ENCODE results near the gene IPCEF1. TPM values are rescaled to one million over a fixed set of nuclear protein-coding genes. Genes with fewer than 3 reads are reported as not detected.

Gene IPCEF1
- total and polyA plus RNA-seq, 2 of the 8 experiments (the other 6 are each of a cell fraction or from before 2014, with no cell fraction given) = 0.41 to 0.78 TPM

GRCh38 chr6:154345811-154346210 is 10.8 kb downstream of the IPCEF1 start:
- CTCF ChIA-PET (ENCODE audit: partially characterized antibody) = interaction anchor here (0.6 to 1.2 kb wide), 3 partner anchors 113 to 206 kb away, joined by 3 to 4 read pairs (median 3); no protein-coding TSS in a partner anchor
- Histone ChIP-seq H2BK12ac (ENCODE audit: low read depth, low read length) (no peak overlapping the region), H3K27ac (ENCODE audit: low read depth, low read length) (no peak overlapping the region), H3K23me2 (ENCODE audit: low read depth, low read length) (peaks cover 3% of the 10 kb centered on the region; the same call in 1 of the 2 replicates), H2AK5ac (ENCODE audit: low read depth, low read length) (no peak overlapping the region), H4K8ac (ENCODE audit: extremely low read depth, insufficient read depth, low read length) (no peak overlapping the region), H3K4ac (replicated peaks; ENCODE audit: insufficient read length, low read depth, low read length) (no peak overlapping the region), H3K9me3 (ENCODE audit: insufficient read depth in 2 of 2, low read depth in 1 of 2, low read length in 1 of 2) (no peaks in the 10 kb centered on the region), H3K18ac (ENCODE audit: extremely low read depth, low read length) (no peak overlapping the region), H2BK15ac (ENCODE audit: low read length) (no peak overlapping the region), H3K9ac (replicated peaks in 1 of 4; ENCODE audit: extremely low read depth in 1 of 4, low read depth in 3 of 4, low read length in 3 of 4) (no peak overlapping the region), H2BK5ac (ENCODE audit: low read depth, low read length) (no peak overlapping the region), H2AFZ (ENCODE audit: low read length) (no peak overlapping the region), H3K4me3 (ENCODE audit: extremely low read depth in 1 of 4, insufficient read depth in 2 of 4, low read depth in 3 of 4, low read length in 4 of 4) (no peak overlapping the region), H2BK120ac (replicated peaks; ENCODE audit: low read depth, low read length) (no peak overlapping the region), H3K79me1 (ENCODE audit: low read depth, low read length) (no peaks in the 10 kb centered on the region), H3K79me2 (ENCODE audit: control insufficient read depth in 1 of 2, insufficient read depth in 2 of 2, low read length in 2 of 2) (no peaks in the 10 kb centered on the region), H4K91ac (replicated peaks; ENCODE audit: insufficient read length, low read length) (no peak overlapping the region), H4K20me1 (replicated peaks in 1 of 2; ENCODE audit: control insufficient read depth in 1 of 2, insufficient read depth in 2 of 2, low read length in 2 of 2) (no peaks in the 10 kb centered on the region), H3K4me1 (replicated peaks in 1 of 4; ENCODE audit: control insufficient read depth in 3 of 4, insufficient read depth in 4 of 4, low read length in 3 of 4) (peaks cover 0 to 10% (median 2%) of the 10 kb centered on the region in 4 experiments; a peak in 5 of 7 replicates), H3K36me3 (ENCODE audit: control insufficient read depth in 2 of 4, insufficient read depth in 4 of 4, low read length in 3 of 4) (no peaks in the 10 kb centered on the region), H3K4me2 (ENCODE audit: insufficient read depth in 1 of 2, low read depth in 2 of 2, low read length in 2 of 2) (no peak overlapping the region), H4K5ac (ENCODE audit: insufficient read length, low read depth, low read length) (no peak overlapping the region), H3K14ac (ENCODE audit: insufficient read length) (no peak overlapping the region), H3K56ac (replicated peaks; ENCODE audit: insufficient read length, low read depth, low read length) (no peak overlapping the region), H3K27me3 (replicated peaks in 1 of 4; ENCODE audit: control insufficient read depth in 3 of 4, extremely low read depth in 1 of 4, insufficient read depth in 3 of 4, low read length in 3 of 4) (no peaks in the 10 kb centered on the region), H3K23ac (ENCODE audit: insufficient read length) (no peak overlapping the region), H2BK20ac (ENCODE audit: low read length) (no peak overlapping the region)
- FAIRE-seq (no peak), DNase-seq (ENCODE audit: low read depth in 1 of 2, low spot score in 2 of 2) (no peak)
- WGBS, 2 experiments (ENCODE audit: extremely low coverage in 1 of 2, insufficient coverage in 1 of 2, insufficient read length in 1 of 2, insufficient replicate concordance in 2 of 2, low coverage in 1 of 2, low lambda C conversion rate in 2 of 2, missing lambda C conversion rate in 1 of 2) = 93% methylated on average over 4 of the region's 4 CpGs; no CpG with 5 or more reads in 1 of the 2 experiments
- POLR2A ChIA-PET (ENCODE audit: partially characterized antibody) = no interaction called here
- TF ChIP-seq CHD1 (IDR thresholded peaks at IDR 0.05; ENCODE audit: low read depth, low read length) = no peak
- no peak for TF ChIP-seq SIN3A (conservative IDR thresholded peaks at IDR 0.05 in 1 of 2, IDR thresholded peaks at IDR 0.05 in 1 of 2; ENCODE audit: low read depth in 1 of 2, low read length in 2 of 2)
- TF ChIP-seq RBBP5 (IDR thresholded peaks at IDR 0.05; ENCODE audit: borderline replicate concordance, low read depth, low read length) = no peak
- TF ChIP-seq, protein P1, sequence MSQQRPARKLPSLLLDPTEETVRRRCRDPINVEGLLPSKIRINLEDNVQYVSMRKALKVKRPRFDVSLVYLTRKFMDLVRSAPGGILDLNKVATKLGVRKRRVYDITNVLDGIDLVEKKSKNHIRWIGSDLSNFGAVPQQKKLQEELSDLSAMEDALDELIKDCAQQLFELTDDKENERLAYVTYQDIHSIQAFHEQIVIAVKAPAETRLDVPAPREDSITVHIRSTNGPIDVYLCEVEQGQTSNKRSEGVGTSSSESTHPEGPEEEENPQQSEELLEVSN (IDR thresholded peaks at IDR 0.05) = no peak
- no peak for TF ChIP-seq JUN (IDR thresholded peaks at IDR 0.05; ENCODE audit: low read depth, low read length)
- no peak for TF ChIP-seq YY1 (IDR thresholded peaks at IDR 0.05; ENCODE audit: low read depth, low read length)
- TF ChIP-seq GTF2F1 (IDR thresholded peaks at IDR 0.05; ENCODE audit: borderline replicate concordance, low read depth, low read length) = no peak
- TF ChIP-seq ASH2L (IDR thresholded peaks at IDR 0.05; ENCODE audit: low read length) = no peak
- TF ChIP-seq USF2 (IDR thresholded peaks at IDR 0.05; ENCODE audit: low read length) = no peak
- TF ChIP-seq RAD21 (IDR thresholded peaks at IDR 0.05 in 1 of 2, conservative IDR thresholded peaks at IDR 0.05 in 1 of 2; ENCODE audit: low read depth in 2 of 2, low read length in 2 of 2) = no peak
- no peak for TF ChIP-seq ZNF274 (IDR thresholded peaks at IDR 0.05; ENCODE audit: borderline replicate concordance, extremely low read depth, low read length)
- TF ChIP-seq POLR2A (IDR thresholded peaks at IDR 0.05; ENCODE audit: control extremely low read depth in 1 of 2, low read depth in 2 of 2, low read length in 2 of 2) = no peak
